GM23248 (cell line): Measurements from ENCODE around the gene SLTM. TPM values are rescaled to one million over a fixed set of nuclear protein-coding genes. Genes with fewer than 3 reads are reported as not detected.
A peak's percentile ranks its signal among the peaks of the same experiment; 100 is the strongest.

Experiments used
- DNase-seq: peaks from one replicate; pipeline ENCODE4 v3.0.0-alpha.2; 2015
- H2AFZ ChIP-seq: fragments of 200-600 bp; sonication (generic); 2 replicates; pipeline ENCODE4 v1.6.1; 2016; ENCODE audit warnings: antibody characterized with exemption
- H3F3A ChIP-seq: fragments of 200-600 bp; sonication (generic); 2 replicates; pipeline ENCODE4 v1.6.1; 2016; ENCODE audit warnings: mild to moderate bottlenecking, antibody characterized with exemption, mixed run types; ENCODE audit not compliant: insufficient read depth
- H3K27ac ChIP-seq: fragments of 200-600 bp; sonication (generic); 2 replicates; pipeline ENCODE4 v1.5.1; 2016; ENCODE audit warnings: mild to moderate bottlenecking
- H3K27me3 ChIP-seq: fragments of 200-600 bp; sonication (generic); replicated peaks from 2 replicates; pipeline ENCODE4 v1.6.1; 2016; ENCODE audit warnings: mild to moderate bottlenecking; ENCODE audit not compliant: insufficient read depth
- H3K36me3 ChIP-seq: fragments of 200-600 bp; sonication (generic); 2 replicates; pipeline ENCODE4 v1.6.1; 2016; ENCODE audit warnings: low read depth, mild to moderate bottlenecking
- H3K4me1 ChIP-seq: fragments of 200-600 bp; sonication (generic); 2 replicates; pipeline ENCODE4 v1.6.1; 2016; ENCODE audit warnings: mild to moderate bottlenecking; ENCODE audit not compliant: insufficient read depth
- H3K4me2 ChIP-seq: fragments of 200-600 bp; sonication (generic); one replicate; pipeline ENCODE4 v1.6.1; 2016; ENCODE audit warnings: mild to moderate bottlenecking; ENCODE audit not compliant: unreplicated experiment
- H3K4me3 ChIP-seq: fragments of 200-600 bp; sonication (generic); 2 replicates; pipeline ENCODE4 v1.5.1; 2016; ENCODE audit warnings: mild to moderate bottlenecking
- H3K79me2 ChIP-seq: fragments of 200-600 bp; sonication (generic); 2 replicates; pipeline ENCODE4 v1.6.1; 2016; ENCODE audit warnings: mild to moderate bottlenecking; ENCODE audit not compliant: insufficient read depth
- H3K9ac ChIP-seq: fragments of 200-600 bp; sonication (generic); 2 replicates; pipeline ENCODE4 v1.6.1; 2016; ENCODE audit warnings: mild to moderate bottlenecking
- H3K9me2 ChIP-seq: fragments of 200-600 bp; sonication (generic); 2 replicates; pipeline ENCODE4 v1.6.1; 2016; ENCODE audit warnings: mixed run types, mild to moderate bottlenecking, moderate library complexity; ENCODE audit not compliant: insufficient read depth
- H3K9me3 ChIP-seq: fragments of 200-600 bp; sonication (generic); one replicate; pipeline ENCODE4 v1.6.1; 2017; ENCODE audit warnings: low read depth
- H4K20me1 ChIP-seq: fragments of 200-600 bp; sonication (generic); 2 replicates; pipeline ENCODE4 v1.6.0; 2016; ENCODE audit not compliant: insufficient read depth
- EZH2 ChIP-seq: fragments of 200-600 bp; sonication (generic); IDR thresholded peaks from 2 replicates; pipeline ENCODE4 v1.6.1; 2018; ENCODE audit warnings: antibody characterized with exemption, mild to moderate bottlenecking; ENCODE audit not compliant: insufficient read depth, poor library complexity, severe bottlenecking
- EZH2phosphoT487 ChIP-seq: fragments of 200-600 bp; sonication (generic); IDR thresholded peaks from 2 replicates; pipeline ENCODE4 v1.6.1; 2018; ENCODE audit warnings: antibody characterized with exemption, moderate library complexity, mild to moderate bottlenecking, low read depth; ENCODE audit not compliant: insufficient read depth
- WGBS, 2 experiments: methylation state at CpG; one replicate each; pipeline ENCODE4 v1.1.6; 2015 to 2017; ENCODE audit warnings: low lambda C conversion rate in 2 of 2, low coverage in 1 of 2; ENCODE audit errors: missing lambda C conversion rate in 2 of 2; 5-methylcytosine and 5-hydroxymethylcytosine counted together
- in situ Hi-C: fragments of 300-500 bp; cut with MboI; formaldehyde crosslinking; loops from 2 replicates; pipeline ENCODE4 v1.15.0; 2020
- polyA plus RNA-seq: library from polyadenylated mRNA; unstranded; fragments of >200 nt; fragmentation: Nextera tagmentation; extraction: Ambion mirVana; gene quantifications from 2 replicates; pipeline ENCODE4 v1.2.1, GENCODE V29; 2016
- total RNA-seq: library from RNA; depleted of rRNA; stranded (reverse); fragments of >200 nt; shearing (Covaris generic); gene quantifications from 2 replicates; pipeline ENCODE4 v1.2.3, GENCODE V29; 2014

Gene SLTM
- total and polyA plus RNA-seq, 2 experiments from 2014 or later: 47.2 to 58.9 TPM

DNA sequence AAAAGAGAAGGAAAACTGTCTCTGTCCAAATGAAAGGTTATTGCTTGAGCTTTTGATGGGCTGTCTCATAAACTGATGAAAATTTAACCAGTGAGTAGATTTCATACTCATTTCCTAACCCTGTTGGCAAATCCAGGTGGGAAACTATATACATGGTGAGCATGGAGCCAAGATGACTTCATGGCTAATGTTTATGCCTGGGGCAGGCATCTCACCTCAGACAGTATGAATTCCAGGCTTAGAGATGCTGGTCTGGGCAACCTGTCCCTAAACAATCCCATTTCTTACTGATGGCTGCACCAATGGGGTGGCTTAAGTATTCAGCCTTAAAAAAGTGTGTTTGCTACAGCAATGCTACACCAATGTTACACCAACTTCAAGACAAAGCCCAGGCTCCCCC, 58.1 kb downstream of the SLTM start:
- H3K9ac ChIP-seq: no peak overlapping the region
- no peaks in the 10 kb centered on the region for H3K9me3 ChIP-seq
- in situ Hi-C loops: no loop called here
- TF ChIP-seq EZH2phosphoT487 (no peak), EZH2 (no peak)
- H3K4me1 ChIP-seq: peaks cover 16% of the 10 kb centered on the region
- H4K20me1 ChIP-seq: no peaks in the 10 kb centered on the region
- H3K9me2 ChIP-seq: no peaks in the 10 kb centered on the region
- no peak overlapping the region for H3K4me3 ChIP-seq
- no peak overlapping the region for H2AFZ ChIP-seq
- no peaks in the 10 kb centered on the region for H3K27me3 ChIP-seq
- H3K36me3 ChIP-seq: peaks cover 32% of the 10 kb centered on the region
- no peak for DNase-seq
- H3K4me2 ChIP-seq: no peak overlapping the region
- peaks cover 45% of the 10 kb centered on the region for H3F3A ChIP-seq
- H3K27ac ChIP-seq: no peak overlapping the region
- no peaks in the 10 kb centered on the region for H3K79me2 ChIP-seq

DNA sequence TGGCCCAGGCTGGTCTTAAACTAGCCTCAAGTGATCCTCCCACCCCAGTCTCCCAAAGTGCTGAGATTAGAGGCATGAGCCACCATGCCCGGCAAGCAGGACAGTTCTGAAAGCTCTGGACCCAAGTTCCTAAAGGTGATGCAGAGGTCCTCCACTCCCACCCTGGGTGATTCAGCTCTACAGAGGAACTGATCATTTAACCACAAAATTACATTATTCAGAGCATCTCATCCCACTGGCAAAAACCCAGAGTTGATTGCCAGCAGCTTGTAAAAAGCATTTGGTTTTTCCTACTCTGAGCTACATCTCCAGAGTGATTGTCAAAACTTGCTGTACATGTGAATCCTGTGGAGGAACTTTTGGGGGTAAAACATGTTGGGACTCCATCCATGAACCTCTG, 60.2 kb downstream of the SLTM start:
- Histone ChIP-seq H3K79me2 (no peaks in the 10 kb centered on the region), H3K4me1 (peaks cover 22% of the 10 kb centered on the region), H3K9ac (no peak overlapping the region), H3K9me2 (no peaks in the 10 kb centered on the region), H4K20me1 (no peaks in the 10 kb centered on the region), H3F3A (peaks cover 33% of the 10 kb centered on the region), H3K4me2 (peak overlapping the region; percentile 36), H3K4me3 (no peak overlapping the region), H3K27me3 (no peaks in the 10 kb centered on the region), H3K36me3 (peaks cover 12% of the 10 kb centered on the region), H3K9me3 (no peaks in the 10 kb centered on the region), H3K27ac (peak overlapping the region; percentile 13; the same call in 1 of the 2 replicates), H2AFZ (no peak overlapping the region)
- peak; percentile 94 for DNase-seq
- in situ Hi-C loops: no loop called here
- WGBS, 2 experiments: 0 to 6% methylated on average over 1 of the region's 1 CpG
- TF ChIP-seq EZH2phosphoT487 (no peak), EZH2 (no peak)

DNA sequence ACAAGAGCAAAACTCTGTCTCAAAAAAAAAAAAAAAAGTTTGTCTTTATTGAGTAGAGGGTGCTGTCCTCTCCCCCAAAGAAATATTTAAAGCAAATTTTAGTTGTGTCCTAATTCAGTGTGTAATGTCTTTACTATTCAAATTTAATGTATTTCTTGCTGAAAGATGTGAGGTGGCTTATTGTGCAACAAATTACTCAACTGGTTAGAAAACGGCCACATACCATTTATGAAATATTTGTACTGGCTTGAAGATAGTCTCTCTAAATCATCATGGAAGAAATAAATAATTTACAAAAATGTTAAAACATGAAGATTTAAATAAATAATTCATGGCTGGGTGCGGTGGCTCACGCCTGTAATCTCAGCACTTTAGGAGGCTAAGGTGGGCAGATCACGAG, 63.0 kb downstream of the SLTM start:
- no peaks in the 10 kb centered on the region for H3K27me3 ChIP-seq
- H3K4me2 ChIP-seq: no peak overlapping the region
- H3K9ac ChIP-seq: no peak overlapping the region
- 67 to 72% methylated on average over 4 of the region's 4 CpGs for WGBS, 2 experiments
- TF ChIP-seq EZH2phosphoT487 (no peak), EZH2 (no peak)
- H2AFZ ChIP-seq: no peak overlapping the region
- H3K79me2 ChIP-seq: no peaks in the 10 kb centered on the region
- no peaks in the 10 kb centered on the region for H3K9me3 ChIP-seq
- no peaks in the 10 kb centered on the region for H3K9me2 ChIP-seq
- no peaks in the 10 kb centered on the region for H4K20me1 ChIP-seq
- peak; percentile 72 for DNase-seq
- H3K4me1 ChIP-seq: peaks cover 22% of the 10 kb centered on the region
- in situ Hi-C loops: no loop called here
- H3K27ac ChIP-seq: peak overlapping the region; percentile 55
- no peak overlapping the region for H3K4me3 ChIP-seq
- peaks cover 30% of the 10 kb centered on the region for H3F3A ChIP-seq
- H3K36me3 ChIP-seq: no peaks in the 10 kb centered on the region

DNA sequence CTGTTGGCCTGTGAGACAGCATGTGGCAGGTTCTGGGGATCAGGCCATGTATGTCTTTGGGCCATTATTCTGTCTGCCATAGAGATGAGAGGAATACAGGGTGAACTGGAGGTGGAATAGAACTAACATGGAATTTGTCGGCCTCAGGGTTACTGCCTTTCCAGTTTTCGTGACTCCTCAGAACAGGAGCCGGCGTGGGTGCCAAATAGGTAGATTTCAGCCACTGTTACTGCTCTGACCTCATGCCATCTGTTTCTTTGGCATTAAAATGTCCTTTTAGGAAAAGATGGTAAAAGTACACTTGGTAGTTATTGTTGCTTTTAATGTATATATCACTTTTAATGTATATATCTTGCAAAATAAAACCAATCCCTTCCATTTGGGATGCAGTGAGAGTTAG, 65.6 kb downstream of the SLTM start:
- 0 out of 2 replicates have a peak, but pooled peaks cover 14% of the 10 kb centered on the region for H3F3A ChIP-seq
- no peaks in the 10 kb centered on the region for H3K79me2 ChIP-seq
- no peaks in the 10 kb centered on the region for H4K20me1 ChIP-seq
- in situ Hi-C loops: no loop called here
- H3K4me1 ChIP-seq: peaks cover 14% of the 10 kb centered on the region
- no peak overlapping the region for H3K27ac ChIP-seq
- DNase-seq: no peak
- H3K9me2 ChIP-seq: no peaks in the 10 kb centered on the region
- no peak overlapping the region for H2AFZ ChIP-seq
- no peak for TF ChIP-seq EZH2
- no peak for TF ChIP-seq EZH2phosphoT487
- no peak overlapping the region for H3K4me3 ChIP-seq
- H3K9me3 ChIP-seq: no peaks in the 10 kb centered on the region
- no peaks in the 10 kb centered on the region for H3K36me3 ChIP-seq
- no peak overlapping the region for H3K9ac ChIP-seq
- WGBS, 2 experiments: 92 to 95% methylated on average over 4 of the region's 4 CpGs
- H3K27me3 ChIP-seq: no peaks in the 10 kb centered on the region
- H3K4me2 ChIP-seq: no peak overlapping the region

DNA sequence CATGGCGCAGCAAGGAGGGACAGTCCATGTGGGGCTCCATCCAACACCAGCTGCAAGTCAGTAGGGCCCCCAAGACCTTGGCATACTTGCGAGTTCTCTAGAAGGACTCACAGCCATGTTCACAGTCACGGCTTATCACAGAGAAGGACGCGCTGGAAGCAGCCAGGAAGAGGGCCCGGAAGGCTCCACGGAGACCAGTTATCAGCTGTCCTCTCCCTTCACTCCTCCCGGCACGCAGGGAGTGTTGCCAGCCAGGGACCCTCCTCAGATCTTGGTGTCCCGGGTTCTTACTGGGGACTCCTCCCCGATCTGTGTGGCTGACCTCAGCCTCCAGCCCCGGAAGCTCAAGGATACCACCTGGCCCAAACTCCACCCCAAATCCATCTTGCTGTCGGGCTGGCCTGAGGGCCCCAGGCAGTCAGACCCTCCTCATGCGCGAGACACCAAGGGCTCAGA, 68.0 kb downstream of the SLTM start:
- no peaks in the 10 kb centered on the region for H3K79me2 ChIP-seq
- no peaks in the 10 kb centered on the region for H4K20me1 ChIP-seq
- H3K36me3 ChIP-seq: no peaks in the 10 kb centered on the region
- DNase-seq: peak; percentile 37
- H3K9ac ChIP-seq: peak overlapping the region; percentile 40
- 0 out of 2 replicates have a peak overlapping the region, but pooled peaks have one; percentile 8 for H3K27ac ChIP-seq
- peaks cover 8% of the 10 kb centered on the region for H3K4me1 ChIP-seq
- no peaks in the 10 kb centered on the region for H3K9me2 ChIP-seq
- peak overlapping the region; percentile 80 for H2AFZ ChIP-seq
- H3K4me3 ChIP-seq: peak overlapping the region; percentile 41
- in situ Hi-C loops: no loop called here
- 46 to 50% methylated on average over 15 of the region's 15 CpGs for WGBS, 2 experiments
- H3F3A ChIP-seq: 0 out of 2 replicates have a peak, but pooled peaks cover 4% of the 10 kb centered on the region
- H3K9me3 ChIP-seq: no peaks in the 10 kb centered on the region
- no peaks in the 10 kb centered on the region for H3K27me3 ChIP-seq
- TF ChIP-seq EZH2phosphoT487 (no peak), EZH2 (no peak)
- peak overlapping the region; percentile 48 for H3K4me2 ChIP-seq
